Liver (tissue), 3 donors: ENCODE data around the gene OIT3.
"Not testable (repeated sequence)": the region's sequence is repeated elsewhere in the genome, so short reads cannot be mapped to it uniquely, and the experiment has no call there.

Experiments
- ATF3 ChIP-seq: IDR thresholded peaks from 2 replicates; pipeline ENCODE4 v1.6.1; 2016; ENCODE audit warnings: antibody characterized with exemption
- CTCF ChIP-seq: fragments of 150-350 bp; IDR thresholded peaks from 2 replicates; pipeline ENCODE4 v1.5.1; 2017; ENCODE audit warnings: improper control_type of control experiment, low read depth, low read length; ENCODE audit not compliant: missing input control
- EGR1 ChIP-seq, 2 donors: IDR thresholded peaks; 2 replicates each; pipeline ENCODE4 v1.6.1; 2016 to 2018; ENCODE audit warnings: antibody characterized with exemption in 2 of 2, low read depth in 2 of 2
- FOXA1 ChIP-seq: IDR thresholded peaks from 2 replicates; pipeline ENCODE4 v1.6.1; 2016; ENCODE audit warnings: antibody characterized with exemption
- GABPA ChIP-seq, 2 donors: IDR thresholded peaks in 1 of 2; conservative IDR thresholded peaks in 1 of 2; 2 replicates each; pipeline ENCODE4 v1.6.1; 2016; ENCODE audit warnings: antibody characterized with exemption in 2 of 2, mild to moderate bottlenecking in 1 of 2, moderate library complexity in 1 of 2
- HNF4G ChIP-seq: IDR thresholded peaks from 2 replicates; pipeline ENCODE4 v1.6.1; 2016; ENCODE audit warnings: antibody characterized with exemption
- JUND ChIP-seq, 2 donors: IDR thresholded peaks; 2 replicates each; pipeline ENCODE4 v1.6.1; 2016; ENCODE audit warnings: antibody characterized with exemption in 2 of 2
- MAX ChIP-seq: IDR thresholded peaks from 2 replicates; pipeline ENCODE4 v1.6.1; 2016; ENCODE audit warnings: antibody characterized with exemption
- RAD21 ChIP-seq, 2 donors: IDR thresholded peaks; 2 replicates each; pipeline ENCODE4 v1.6.1; 2016; ENCODE audit warnings: antibody characterized with exemption in 2 of 2, mild to moderate bottlenecking in 2 of 2
- REST ChIP-seq: IDR thresholded peaks from 2 replicates; pipeline ENCODE4 v1.6.1; 2016; ENCODE audit warnings: antibody characterized with exemption, mild to moderate bottlenecking
- RXRA ChIP-seq, 2 donors: IDR thresholded peaks; 2 replicates each; pipeline ENCODE4 v1.6.1; 2017 to 2018; ENCODE audit warnings: antibody characterized with exemption in 2 of 2, mild to moderate bottlenecking in 1 of 2
- SP1 ChIP-seq: IDR thresholded peaks from 2 replicates; pipeline ENCODE4 v1.6.1; 2018; ENCODE audit warnings: antibody characterized with exemption, mild to moderate bottlenecking
- TAF1 ChIP-seq: conservative IDR thresholded peaks from 2 replicates; pipeline ENCODE4 v1.6.1; 2016; ENCODE audit warnings: antibody characterized with exemption, mild to moderate bottlenecking
- YY1 ChIP-seq: IDR thresholded peaks from 2 replicates; pipeline ENCODE4 v1.6.1; 2016; ENCODE audit warnings: antibody characterized with exemption, mild to moderate bottlenecking
- donor health status: healthy.
- donor health status: healthy.

GRCh38 chr10:72917803-72918332 lies 24.3 kb downstream of the OIT3 start:
- not testable (repeated sequence) for TF ChIP-seq CTCF; YY1; MAX; REST; EGR1 (IDR thresholded peaks at IDR 0.05; ENCODE audit: low read depth in 2 of 2); FOXA1; GABPA (IDR thresholded peaks at IDR 0.05 in 1 of 2, conservative IDR thresholded peaks at IDR 0.05 in 1 of 2); TAF1; JUND (IDR thresholded peaks at IDR 0.05); RAD21 (IDR thresholded peaks at IDR 0.05); RXRA (IDR thresholded peaks at IDR 0.05); SP1; HNF4G; ATF3
